Measurements from ENCODE around the gene NUPR1. TPM values are rescaled to one million over a fixed set of nuclear protein-coding genes. Genes with fewer than 3 reads are reported as not detected.

Gene NUPR1
- total and polyA plus RNA-seq, 2 of the 13 experiments (the other 11 are each of a cell fraction or from before 2014, with no cell fraction given): 18.0 to 25.6 TPM

- TF ChIP-seq, protein P1, sequence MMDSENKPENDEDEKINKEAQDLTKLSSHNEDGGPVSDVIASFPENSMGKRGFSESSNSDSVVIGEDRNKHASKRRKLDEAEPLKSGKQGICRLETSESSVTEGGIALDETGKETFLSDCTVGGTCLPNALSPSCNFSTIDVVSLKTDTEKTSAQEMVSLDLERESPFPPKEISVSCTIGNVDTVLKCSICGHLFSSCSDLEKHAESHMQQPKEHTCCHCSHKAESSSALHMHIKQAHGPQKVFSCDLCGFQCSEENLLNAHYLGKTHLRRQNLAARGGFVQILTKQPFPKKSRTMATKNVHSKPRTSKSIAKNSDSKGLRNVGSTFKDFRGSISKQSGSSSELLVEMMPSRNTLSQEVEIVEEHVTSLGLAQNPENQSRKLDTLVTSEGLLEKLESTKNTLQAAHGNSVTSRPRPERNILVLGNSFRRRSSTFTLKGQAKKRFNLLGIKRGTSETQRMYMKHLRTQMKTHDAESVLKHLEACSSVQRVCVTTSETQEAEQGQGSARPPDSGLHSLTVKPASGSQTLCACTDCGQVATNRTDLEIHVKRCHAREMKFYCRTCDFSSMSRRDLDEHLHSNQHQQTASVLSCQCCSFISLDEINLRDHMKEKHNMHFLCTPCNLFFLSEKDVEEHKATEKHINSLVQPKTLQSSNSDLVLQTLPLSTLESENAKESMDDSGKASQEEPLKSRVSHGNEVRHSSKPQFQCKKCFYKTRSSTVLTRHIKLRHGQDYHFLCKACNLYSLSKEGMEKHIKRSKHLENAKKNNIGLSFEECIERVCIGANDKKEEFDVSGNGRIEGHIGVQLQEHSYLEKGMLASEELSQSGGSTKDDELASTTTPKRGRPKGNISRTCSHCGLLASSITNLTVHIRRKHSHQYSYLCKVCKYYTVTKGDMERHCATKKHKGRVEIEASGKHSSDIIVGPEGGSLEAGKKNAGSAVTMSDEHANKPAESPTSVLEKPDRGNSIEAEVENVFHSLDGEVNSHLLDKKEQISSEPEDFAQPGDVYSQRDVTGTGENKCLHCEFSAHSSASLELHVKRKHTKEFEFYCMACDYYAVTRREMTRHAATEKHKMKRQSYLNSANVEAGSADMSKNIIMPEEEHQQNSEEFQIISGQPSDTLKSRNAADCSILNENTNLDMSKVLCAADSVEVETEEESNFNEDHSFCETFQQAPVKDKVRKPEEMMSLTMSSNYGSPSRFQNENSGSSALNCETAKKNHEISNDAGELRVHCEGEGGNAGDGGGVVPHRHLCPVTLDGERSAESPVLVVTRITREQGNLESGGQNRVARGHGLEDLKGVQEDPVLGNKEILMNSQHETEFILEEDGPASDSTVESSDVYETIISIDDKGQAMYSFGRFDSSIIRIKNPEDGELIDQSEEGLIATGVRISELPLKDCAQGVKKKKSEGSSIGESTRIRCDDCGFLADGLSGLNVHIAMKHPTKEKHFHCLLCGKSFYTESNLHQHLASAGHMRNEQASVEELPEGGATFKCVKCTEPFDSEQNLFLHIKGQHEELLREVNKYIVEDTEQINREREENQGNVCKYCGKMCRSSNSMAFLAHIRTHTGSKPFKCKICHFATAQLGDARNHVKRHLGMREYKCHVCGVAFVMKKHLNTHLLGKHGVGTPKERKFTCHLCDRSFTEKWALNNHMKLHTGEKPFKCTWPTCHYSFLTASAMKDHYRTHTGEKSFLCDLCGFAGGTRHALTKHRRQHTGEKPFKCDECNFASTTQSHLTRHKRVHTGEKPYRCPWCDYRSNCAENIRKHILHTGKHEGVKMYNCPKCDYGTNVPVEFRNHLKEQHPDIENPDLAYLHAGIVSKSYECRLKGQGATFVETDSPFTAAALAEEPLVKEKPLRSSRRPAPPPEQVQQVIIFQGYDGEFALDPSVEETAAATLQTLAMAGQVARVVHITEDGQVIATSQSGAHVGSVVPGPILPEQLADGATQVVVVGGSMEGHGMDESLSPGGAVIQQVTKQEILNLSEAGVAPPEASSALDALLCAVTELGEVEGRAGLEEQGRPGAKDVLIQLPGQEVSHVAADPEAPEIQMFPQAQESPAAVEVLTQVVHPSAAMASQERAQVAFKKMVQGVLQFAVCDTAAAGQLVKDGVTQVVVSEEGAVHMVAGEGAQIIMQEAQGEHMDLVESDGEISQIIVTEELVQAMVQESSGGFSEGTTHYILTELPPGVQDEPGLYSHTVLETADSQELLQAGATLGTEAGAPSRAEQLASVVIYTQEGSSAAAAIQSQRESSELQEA (CRISPR knock-in tag; IDR thresholded peaks at IDR 0.05; ENCODE audit: not compliant biosample characterization): no peak
- TF ChIP-seq MLLT10 (CRISPR knock-in tag; IDR thresholded peaks at IDR 0.05) (no peak), PCBP1 (IDR thresholded peaks at IDR 0.05; ENCODE audit: borderline replicate concordance, low read depth, low read length) (no peak), ZNF335 (CRISPR knock-in tag; IDR thresholded peaks at IDR 0.05) (no peak), NR2F1 (CRISPR knock-in tag; IDR thresholded peaks at IDR 0.05) (peak in 1 of 2 experiments; percentile 36; a peak in 1 of 4 replicates), ZNF367 (CRISPR knock-in tag; IDR thresholded peaks at IDR 0.05; ENCODE audit: borderline replicate concordance) (no peak), TEF (CRISPR knock-in tag; IDR thresholded peaks at IDR 0.05) (no peak), SSRP1 (CRISPR knock-in tag; IDR thresholded peaks at IDR 0.05) (no peak), TFE3 (CRISPR knock-in tag; IDR thresholded peaks at IDR 0.05) (0 out of 2 replicates have a peak, but pooled peaks have one; percentile 18), RFXAP (CRISPR knock-in tag; IDR thresholded peaks at IDR 0.05; ENCODE audit: borderline replicate concordance) (no peak), KMT2B (CRISPR knock-in tag; IDR thresholded peaks at IDR 0.05) (peak; percentile 34; the same call in 1 of the 2 replicates), PRMT3 (CRISPR knock-in tag; IDR thresholded peaks at IDR 0.05; ENCODE audit: borderline replicate concordance, low read depth) (no peak), ZBTB21 (CRISPR knock-in tag; IDR thresholded peaks at IDR 0.05) (no peak), RARA (CRISPR knock-in tag; IDR thresholded peaks at IDR 0.05) (peak; percentile 55; the same call in 1 of the 2 replicates), GPN1 (CRISPR knock-in tag; IDR thresholded peaks at IDR 0.05; ENCODE audit: borderline replicate concordance) (no peak)
- TF ChIP-seq, protein P2, sequence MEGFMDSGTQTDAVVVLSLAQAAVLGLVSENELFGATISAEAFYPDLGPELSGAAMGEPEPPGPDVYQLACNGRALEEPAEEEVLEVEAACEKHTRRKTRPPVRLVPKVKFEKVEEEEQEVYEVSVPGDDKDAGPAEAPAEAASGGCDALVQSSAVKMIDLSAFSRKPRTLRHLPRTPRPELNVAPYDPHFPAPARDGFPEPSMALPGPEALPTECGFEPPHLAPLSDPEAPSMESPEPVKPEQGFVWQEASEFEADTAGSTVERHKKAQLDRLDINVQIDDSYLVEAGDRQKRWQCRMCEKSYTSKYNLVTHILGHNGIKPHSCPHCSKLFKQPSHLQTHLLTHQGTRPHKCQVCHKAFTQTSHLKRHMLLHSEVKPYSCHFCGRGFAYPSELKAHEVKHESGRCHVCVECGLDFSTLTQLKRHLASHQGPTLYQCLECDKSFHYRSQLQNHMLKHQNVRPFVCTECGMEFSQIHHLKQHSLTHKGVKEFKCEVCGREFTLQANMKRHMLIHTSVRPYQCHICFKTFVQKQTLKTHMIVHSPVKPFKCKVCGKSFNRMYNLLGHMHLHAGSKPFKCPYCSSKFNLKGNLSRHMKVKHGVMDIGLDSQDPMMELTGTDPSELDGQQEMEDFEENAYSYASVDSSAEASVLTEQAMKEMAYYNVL (CRISPR knock-in tag; IDR thresholded peaks at IDR 0.05; ENCODE audit: borderline replicate concordance): peak; percentile 22; the same call in 1 of the 2 replicates
Measured at GRCh38 chr16:28531777-28532744, 6.7 kb downstream of the NUPR1 start (continued).
